ENCODE results near the gene SH3D19.

Gene SH3D19

GRCh38 chr4:151226004-151226932, 99.1 kb downstream of the SH3D19 start:
- DNase-seq = no peak

- no peak for DNase-seq
These were observed 101.9 kb downstream of the SH3D19 start for GRCh38 chr4:151223465-151223864.

- DNase-seq = no peak
These were observed 105.5 kb downstream of the SH3D19 start for GRCh38 chr4:151219948-151220347.

- no peak for DNase-seq
These were observed 106.3 kb downstream of the SH3D19 start for GRCh38 chr4:151219091-151219490.

- DNase-seq = no peak
These were observed 107.1 kb downstream of the SH3D19 start for GRCh38 chr4:151218343-151218742.

- DNase-seq = no peak
These were observed 108.1 kb downstream of the SH3D19 start for GRCh38 chr4:151217326-151217725.

GRCh38 chr4:151215295-151215694, 110.1 kb downstream of the SH3D19 start:
- no peak for DNase-seq

- DNase-seq = no peak
These were observed 117.5 kb downstream of the SH3D19 start for GRCh38 chr4:151207868-151208267.

GRCh38 chr4:151207186-151207585, 118.2 kb downstream of the SH3D19 start:
- DNase-seq = no peak

- no peak for DNase-seq
These were observed 119.0 kb downstream of the SH3D19 start for GRCh38 chr4:151206241-151207005.

- DNase-seq = no peak
These were observed 119.7 kb downstream of the SH3D19 start for GRCh38 chr4:151205722-151206121.

GRCh38 chr4:151204925-151205524, 120.4 kb downstream of the SH3D19 start:
- DNase-seq = no peak

GRCh38 chr4:151202851-151203455, 122.5 kb downstream of the SH3D19 start:
- DNase-seq = no peak

- DNase-seq = no peak
These were observed 123.0 kb downstream of the SH3D19 start for GRCh38 chr4:151202381-151202780.

GRCh38 chr4:151199319-151200190, 125.8 kb downstream of the SH3D19 start:
- DNase-seq = no peak

- no peak for DNase-seq
These were observed 126.7 kb downstream of the SH3D19 start for GRCh38 chr4:151198748-151199147.

- no peak for DNase-seq
These were observed 128.2 kb downstream of the SH3D19 start for GRCh38 chr4:151197247-151197646.

- DNase-seq = no peak
These were observed 129.6 kb downstream of the SH3D19 start for GRCh38 chr4:151195801-151196200.

- DNase-seq = no peak
These were observed 132.0 kb downstream of the SH3D19 start for GRCh38 chr4:151193414-151193813.

- no peak for DNase-seq
These were observed 132.7 kb downstream of the SH3D19 start for GRCh38 chr4:151192556-151193235.
